Peyer's patch (tissue), 4 donors: ENCODE results near the gene PHF8.

Experiments
- POLR2A ChIP-seq, 2 donors: fragments of 450-650 bp; IDR thresholded peaks; one replicate each; pipeline ENCODE4 v1.5.1; 2017; ENCODE audit warnings: antibody characterized with exemption in 2 of 2, mild to moderate bottlenecking in 2 of 2, moderate library complexity in 2 of 2
- TF ChIP-seq, protein P1 (sequence below), 6 experiments: fragments of 450-650 bp in 4 of 6; fragments of 200-600 bp in 2 of 6; sonication (generic) in 1 of 6; IDR thresholded peaks; one replicate each; pipeline ENCODE4 v1.5.1; 2017 to 2019; ENCODE audit warnings: antibody characterized with exemption in 6 of 6, mild to moderate bottlenecking in 3 of 6, moderate library complexity in 1 of 6

DNA sequence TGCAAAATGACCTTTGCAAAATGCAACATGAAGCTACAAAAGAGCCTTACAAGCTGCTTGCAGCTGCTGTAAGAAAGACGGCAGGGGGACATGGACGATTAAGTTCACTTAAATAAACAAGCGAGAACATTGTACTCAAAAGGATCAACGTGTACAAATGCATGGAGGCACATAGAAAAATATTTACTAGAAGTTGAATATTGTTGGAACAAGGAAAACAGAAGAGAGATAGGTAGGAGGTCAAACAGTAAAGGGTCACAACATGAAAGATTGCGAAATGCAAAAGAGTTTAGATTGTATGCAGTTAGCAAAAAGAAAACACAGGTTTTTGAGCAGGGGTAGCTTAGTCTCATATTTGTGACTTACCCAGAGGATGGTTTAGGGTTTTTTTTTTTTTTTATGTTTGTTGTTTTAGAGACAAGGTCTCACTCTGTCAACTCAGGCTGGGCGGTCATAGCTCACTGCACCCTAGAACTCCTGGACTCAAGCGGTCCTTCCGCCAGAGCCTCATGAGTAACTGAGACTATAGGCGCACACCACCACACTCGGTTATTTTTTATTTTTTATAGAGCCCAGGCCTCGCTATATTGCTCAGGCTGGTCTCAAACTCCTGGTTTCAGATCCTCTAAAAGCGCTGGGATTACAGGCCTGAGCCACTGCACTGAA lies 1.4 kb upstream of the PHF8 start:
- no peak for TF ChIP-seq POLR2A (IDR thresholded peaks at IDR 0.05)
- TF ChIP-seq, protein P1, sequence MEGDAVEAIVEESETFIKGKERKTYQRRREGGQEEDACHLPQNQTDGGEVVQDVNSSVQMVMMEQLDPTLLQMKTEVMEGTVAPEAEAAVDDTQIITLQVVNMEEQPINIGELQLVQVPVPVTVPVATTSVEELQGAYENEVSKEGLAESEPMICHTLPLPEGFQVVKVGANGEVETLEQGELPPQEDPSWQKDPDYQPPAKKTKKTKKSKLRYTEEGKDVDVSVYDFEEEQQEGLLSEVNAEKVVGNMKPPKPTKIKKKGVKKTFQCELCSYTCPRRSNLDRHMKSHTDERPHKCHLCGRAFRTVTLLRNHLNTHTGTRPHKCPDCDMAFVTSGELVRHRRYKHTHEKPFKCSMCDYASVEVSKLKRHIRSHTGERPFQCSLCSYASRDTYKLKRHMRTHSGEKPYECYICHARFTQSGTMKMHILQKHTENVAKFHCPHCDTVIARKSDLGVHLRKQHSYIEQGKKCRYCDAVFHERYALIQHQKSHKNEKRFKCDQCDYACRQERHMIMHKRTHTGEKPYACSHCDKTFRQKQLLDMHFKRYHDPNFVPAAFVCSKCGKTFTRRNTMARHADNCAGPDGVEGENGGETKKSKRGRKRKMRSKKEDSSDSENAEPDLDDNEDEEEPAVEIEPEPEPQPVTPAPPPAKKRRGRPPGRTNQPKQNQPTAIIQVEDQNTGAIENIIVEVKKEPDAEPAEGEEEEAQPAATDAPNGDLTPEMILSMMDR (IDR thresholded peaks at IDR 0.05) = no peak
